ENCODE results near the gene SERPINA12.

DNA sequence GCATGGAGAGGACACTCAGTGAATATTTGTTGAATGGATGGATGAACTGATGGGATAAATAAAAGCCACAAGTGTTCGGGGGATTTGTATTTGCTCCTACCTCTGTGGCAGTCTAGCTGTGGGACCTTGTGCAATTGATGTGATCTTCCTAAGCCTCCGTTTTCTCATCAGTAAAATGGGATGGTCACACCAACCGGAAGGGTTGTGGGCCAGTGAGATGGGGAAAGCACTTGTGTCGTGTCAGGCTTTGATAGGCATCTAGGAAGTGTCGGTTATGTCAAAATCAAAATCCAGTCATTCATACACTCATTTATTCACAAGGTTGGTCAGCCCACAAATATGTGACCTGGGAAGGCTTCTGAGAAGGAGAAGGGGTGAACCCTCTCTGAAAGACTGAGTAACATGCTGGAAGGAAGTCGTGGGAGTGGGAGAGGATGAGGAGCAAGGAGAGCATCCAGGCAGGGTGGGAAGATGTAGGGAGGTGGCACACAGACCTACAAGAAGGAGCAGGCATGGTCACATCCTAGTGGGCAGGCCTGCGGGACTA lies 25.5 kb downstream of the SERPINA12 start:
- no peak for TF ChIP-seq EZH2 (IDR thresholded peaks at IDR 0.05)
- TF ChIP-seq POLR2AphosphoS5 (IDR thresholded peaks at IDR 0.05; ENCODE audit: borderline replicate concordance, low read depth, low read length): no peak
- TF ChIP-seq FOXP2 (optimal IDR thresholded peaks at IDR 0.05; ENCODE audit: control extremely low read depth, extremely low read length, insufficient read depth): no peak

All from SK-N-MC (cell line).